CD4-positive, alpha-beta memory T cell (primary cell): ENCODE measurements around the gene ACAD9. TPM values are rescaled to one million over a fixed set of nuclear protein-coding genes. Genes with fewer than 3 reads are reported as not detected.

ENCODE experiments used
- polyA plus RNA-seq, 2 donors: library from polyadenylated mRNA; unstranded; fragments of 300-500 nt; fragmentation: Illumina TruSeq; gene quantifications; one replicate each; pipeline ENCODE4 v1.2.3, GENCODE V29; 2021
- total RNA-seq, 2 experiments: library from RNA; stranded (reverse); gene quantifications; one replicate each; pipeline ENCODE4 v1.2.3, GENCODE V29; 2021

ACAD9 gene
- total and polyA plus RNA-seq, 4 experiments from 2014 or later = 12.9 to 62.2 (median 37.8) TPM

Other genes starting within 250 kb of the ACAD9 start
- 100 to 1,000 TPM; 121 to 127 TPM for gene RPN1, start 228.8 kb upstream of the ACAD9 start, total RNA-seq
- 100 to 1,000 TPM; 249 to 320 TPM for gene RPN1, start 228.8 kb upstream of the ACAD9 start, polyA plus RNA-seq
- 100 to 1,000 TPM; 141 to 152 TPM for gene RAB7A, start 153.4 kb upstream of the ACAD9 start, total RNA-seq
- 100 to 1,000 TPM; 185 to 269 TPM for gene RAB7A, start 153.4 kb upstream of the ACAD9 start, polyA plus RNA-seq
- under 1 TPM in 1 of 2 experiments, not detected in 1; 0.38 TPM for gene CFAP92, start 114.5 kb downstream of the ACAD9 start, total RNA-seq
- gene CFAP92, start 114.5 kb downstream of the ACAD9 start, polyA plus RNA-seq = under 1 TPM in 1 of 2 donors, not detected in 1; 0.47 TPM
- gene EFCC1, start 121.7 kb downstream of the ACAD9 start, total RNA-seq = not detected
- not detected for gene EFCC1, start 121.7 kb downstream of the ACAD9 start, polyA plus RNA-seq
- not detected for gene GP9, start 181.2 kb downstream of the ACAD9 start, total RNA-seq
- not detected for gene GP9, start 181.2 kb downstream of the ACAD9 start, polyA plus RNA-seq
- gene RAB43, start 242.2 kb downstream of the ACAD9 start, total RNA-seq = 10 to 100 TPM; 64.5 to 68.4 TPM
- gene RAB43, start 242.2 kb downstream of the ACAD9 start, polyA plus RNA-seq = 10 to 100 TPM; 11.3 to 16.2 TPM